ENCODE measurements around the gene HCLS1. TPM values are rescaled to one million over a fixed set of nuclear protein-coding genes. Genes with fewer than 3 reads are reported as not detected.
"Not testable (repeated sequence)": the region's sequence is repeated elsewhere in the genome, so short reads cannot be mapped to it uniquely, and the experiment has no call there.

Gene HCLS1
- total RNA-seq, 1 donor from 2014 or later: 0.92 TPM

GRCh38 chr3:121698901-121699300 lies 38.2 kb upstream of the HCLS1 start:
- no peak for DNase-seq (ENCODE audit: low read depth)
- TF ChIP-seq, protein P1, sequence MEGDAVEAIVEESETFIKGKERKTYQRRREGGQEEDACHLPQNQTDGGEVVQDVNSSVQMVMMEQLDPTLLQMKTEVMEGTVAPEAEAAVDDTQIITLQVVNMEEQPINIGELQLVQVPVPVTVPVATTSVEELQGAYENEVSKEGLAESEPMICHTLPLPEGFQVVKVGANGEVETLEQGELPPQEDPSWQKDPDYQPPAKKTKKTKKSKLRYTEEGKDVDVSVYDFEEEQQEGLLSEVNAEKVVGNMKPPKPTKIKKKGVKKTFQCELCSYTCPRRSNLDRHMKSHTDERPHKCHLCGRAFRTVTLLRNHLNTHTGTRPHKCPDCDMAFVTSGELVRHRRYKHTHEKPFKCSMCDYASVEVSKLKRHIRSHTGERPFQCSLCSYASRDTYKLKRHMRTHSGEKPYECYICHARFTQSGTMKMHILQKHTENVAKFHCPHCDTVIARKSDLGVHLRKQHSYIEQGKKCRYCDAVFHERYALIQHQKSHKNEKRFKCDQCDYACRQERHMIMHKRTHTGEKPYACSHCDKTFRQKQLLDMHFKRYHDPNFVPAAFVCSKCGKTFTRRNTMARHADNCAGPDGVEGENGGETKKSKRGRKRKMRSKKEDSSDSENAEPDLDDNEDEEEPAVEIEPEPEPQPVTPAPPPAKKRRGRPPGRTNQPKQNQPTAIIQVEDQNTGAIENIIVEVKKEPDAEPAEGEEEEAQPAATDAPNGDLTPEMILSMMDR (IDR thresholded peaks at IDR 0.05; ENCODE audit: insufficient read depth, low read length, poor library complexity, severe bottlenecking): no peak
- Histone ChIP-seq H3K4me3 (ENCODE audit: low read depth, low read length) (no peak overlapping the region), H3K27me3 (ENCODE audit: control insufficient read depth, insufficient read depth, low read length) (no peaks in the 10 kb centered on the region), H3K36me3 (ENCODE audit: control insufficient read depth, insufficient read depth, low read length) (no peaks in the 10 kb centered on the region)

- TF ChIP-seq, protein P1 (IDR thresholded peaks at IDR 0.05; ENCODE audit: insufficient read depth, low read length, poor library complexity, severe bottlenecking): no peak
- H3K36me3 ChIP-seq (ENCODE audit: control insufficient read depth, insufficient read depth, low read length): no peaks in the 10 kb centered on the region
Measured at GRCh38 chr3:121698476-121698875, 37.8 kb upstream of the HCLS1 start.

GRCh38 chr3:121696186-121696585 lies 35.5 kb upstream of the HCLS1 start:
- no peak overlapping the region for H3K4me3 ChIP-seq (ENCODE audit: low read depth, low read length)
- TF ChIP-seq, protein P1 (IDR thresholded peaks at IDR 0.05; ENCODE audit: insufficient read depth, low read length, poor library complexity, severe bottlenecking): no peak
- no peaks in the 10 kb centered on the region for H3K27me3 ChIP-seq (ENCODE audit: control insufficient read depth, insufficient read depth, low read length)
- H3K36me3 ChIP-seq (ENCODE audit: control insufficient read depth, insufficient read depth, low read length): no peaks in the 10 kb centered on the region
- DNase-seq (ENCODE audit: low read depth): no peak

More at GRCh38 chr3:121698476-121698875, 37.8 kb upstream of the HCLS1 start:
- no peaks in the 10 kb centered on the region for H3K27me3 ChIP-seq (ENCODE audit: control insufficient read depth, insufficient read depth, low read length)
- no peak for DNase-seq (ENCODE audit: low read depth)
- no peak overlapping the region for H3K4me3 ChIP-seq (ENCODE audit: low read depth, low read length)

DNA sequence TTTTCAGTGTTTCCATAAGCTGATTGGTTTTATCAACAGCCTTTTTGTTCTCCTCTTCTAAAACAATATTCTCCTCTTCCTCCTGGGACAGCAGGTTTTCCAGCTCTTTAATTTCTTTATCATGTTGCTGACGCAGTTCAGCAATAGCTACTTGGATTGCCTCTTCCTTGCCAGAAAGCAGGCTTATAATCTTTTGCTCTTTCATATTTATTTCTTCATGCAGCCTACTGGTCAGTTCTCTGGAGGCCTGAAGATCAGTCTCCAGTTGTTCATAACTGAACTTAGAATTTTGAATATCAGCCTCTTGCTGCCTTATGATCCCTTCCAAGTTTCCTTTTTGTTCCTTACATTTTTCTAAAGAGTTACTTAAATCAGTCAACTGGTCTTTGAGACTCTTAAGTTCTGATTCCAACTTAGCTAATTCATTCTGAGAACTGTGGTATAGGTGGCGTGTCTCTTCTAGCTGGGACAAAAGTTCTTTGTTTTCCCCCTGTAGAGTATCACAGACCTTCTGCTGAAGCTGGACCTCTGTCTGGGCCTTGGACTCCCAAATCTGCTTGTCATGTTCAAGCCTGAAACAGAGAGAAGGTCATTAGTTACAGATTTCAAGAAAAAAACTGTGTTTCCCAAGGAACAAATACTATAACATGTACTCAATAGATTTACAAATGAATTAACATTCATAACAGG lies 31.5 kb upstream of the HCLS1 start:
- Histone ChIP-seq H3K27me3 (ENCODE audit: control insufficient read depth, insufficient read depth, low read length) (no peaks in the 10 kb centered on the region), H3K4me3 (ENCODE audit: low read depth, low read length) (no peak overlapping the region), H3K36me3 (ENCODE audit: control insufficient read depth, insufficient read depth, low read length) (no peaks in the 10 kb centered on the region)
- TF ChIP-seq, protein P1 (IDR thresholded peaks at IDR 0.05; ENCODE audit: insufficient read depth, low read length, poor library complexity, severe bottlenecking): no peak
- DNase-seq (ENCODE audit: low read depth): no peak

DNA sequence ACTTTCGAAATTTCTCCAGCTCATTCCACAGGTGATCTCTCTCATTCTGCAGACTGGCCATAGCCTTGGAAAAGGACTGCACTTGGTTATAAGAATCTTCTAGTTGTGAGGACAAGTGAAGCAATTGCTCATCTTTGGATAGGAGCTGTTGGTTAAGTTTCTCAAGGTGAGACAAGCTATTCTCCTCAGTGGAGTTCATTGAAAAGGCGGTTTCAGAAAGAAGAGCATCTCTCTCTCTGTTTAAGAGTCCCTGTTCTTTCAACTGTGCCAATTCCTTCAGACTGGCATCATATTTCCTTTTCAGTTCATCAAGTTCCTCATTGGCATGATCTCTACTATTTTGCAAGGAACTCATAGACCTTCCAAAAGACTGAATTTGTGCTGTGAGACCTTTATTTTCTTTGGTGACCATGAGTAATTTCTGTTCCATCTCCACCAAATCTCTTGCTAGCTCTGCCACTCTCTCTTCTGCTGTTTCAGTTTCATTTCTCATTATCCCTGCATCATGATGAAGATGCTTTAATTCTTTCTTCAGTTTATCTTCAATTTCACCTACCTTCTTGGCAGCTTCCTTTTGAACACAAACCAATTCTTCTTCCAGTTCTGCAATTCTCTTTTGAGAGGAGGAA lies 30.2 kb upstream of the HCLS1 start:
- Histone ChIP-seq H3K4me3 (ENCODE audit: low read depth, low read length) (no peak overlapping the region), H3K36me3 (ENCODE audit: control insufficient read depth, insufficient read depth, low read length) (no peaks in the 10 kb centered on the region), H3K27me3 (ENCODE audit: control insufficient read depth, insufficient read depth, low read length) (no peaks in the 10 kb centered on the region)
- TF ChIP-seq, protein P1 (IDR thresholded peaks at IDR 0.05; ENCODE audit: insufficient read depth, low read length, poor library complexity, severe bottlenecking): no peak
- DNase-seq (ENCODE audit: low read depth): no peak

- H3K27me3 ChIP-seq (ENCODE audit: control insufficient read depth, insufficient read depth, low read length); H3K4me3 ChIP-seq (ENCODE audit: low read depth, low read length); H3K36me3 ChIP-seq (ENCODE audit: control insufficient read depth, insufficient read depth, low read length); DNase-seq (ENCODE audit: low read depth): not testable (repeated sequence)
Measured at GRCh38 chr3:121688747-121689146, 28.0 kb upstream of the HCLS1 start.
